WTC11 (cell line): Measurements from ENCODE around the gene HSF2BP.

Source experiments
- CTCF ChIP-seq: fragments of 200-600 bp; IDR thresholded peaks from 2 replicates; pipeline ENCODE4 v1.8.0; 2022; ENCODE audit warnings: antibody characterized with exemption
- ESRRA ChIP-seq: sonication (generic); formaldehyde crosslinking; IDR thresholded peaks from 2 replicates; pipeline ENCODE4 v1.8.1; 2022; ENCODE audit warnings: mild to moderate bottlenecking, missing genetic modification reagents, borderline replicate concordance
- MYBL2 ChIP-seq: sonication (generic); formaldehyde crosslinking; IDR thresholded peaks from 2 replicates; pipeline ENCODE4 v1.8.1; 2023; ENCODE audit warnings: mild to moderate bottlenecking, moderate library complexity, missing genetic modification reagents
- TF ChIP-seq, protein P1 (sequence below): sonication (generic); formaldehyde crosslinking; IDR thresholded peaks from 2 replicates; pipeline ENCODE4 v1.8.0; 2022; ENCODE audit warnings: mild to moderate bottlenecking, missing genetic modification reagents

GRCh38 chr21:43676391-43676790 lies 17.1 kb upstream of the HSF2BP start:
- no peak for TF ChIP-seq MYBL2 (CRISPR knock-in tag)
- no peak for TF ChIP-seq CTCF
- TF ChIP-seq, protein P1, sequence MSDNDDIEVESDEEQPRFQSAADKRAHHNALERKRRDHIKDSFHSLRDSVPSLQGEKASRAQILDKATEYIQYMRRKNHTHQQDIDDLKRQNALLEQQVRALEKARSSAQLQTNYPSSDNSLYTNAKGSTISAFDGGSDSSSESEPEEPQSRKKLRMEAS (CRISPR knock-in tag), result no peak
- no peak for TF ChIP-seq ESRRA (CRISPR knock-in tag)
